ENCODE data around the gene CALCOCO1. TPM values are rescaled to one million over a fixed set of nuclear protein-coding genes. Genes with fewer than 3 reads are reported as not detected.

Gene CALCOCO1
- total RNA-seq, 1 experiment from 2014 or later: 48.0 TPM

- H3K4me3 ChIP-seq (ENCODE audit: low read depth in 2 of 2, low read length in 2 of 2): no peak overlapping the region
- H3K9me3 ChIP-seq (ENCODE audit: control insufficient read depth, insufficient read depth, low read depth, low read length): no peaks in the 10 kb centered on the region
- TF ChIP-seq SIN3A (IDR thresholded peaks at IDR 0.05; ENCODE audit: borderline replicate concordance, insufficient read depth, low read depth, low read length) (no peak), REST (IDR thresholded peaks at IDR 0.05; ENCODE audit: insufficient read depth in 1 of 2, low read depth in 2 of 2, low read length in 1 of 2) (no peak), TCF7L2 (IDR thresholded peaks at IDR 0.05; ENCODE audit: low read depth, low read length) (no peak), CTCF (IDR thresholded peaks at IDR 0.05) (no peak), POLR2AphosphoS5 (IDR thresholded peaks at IDR 0.05; ENCODE audit: low read depth, low read length) (no peak)
- peaks cover 2% of the 10 kb centered on the region; the same call in 1 of the 2 replicates for H3K4me1 ChIP-seq (ENCODE audit: control insufficient read depth, insufficient read depth, low read length)
- ChIA-PET POLR2A (interaction anchor here (0.6 kb wide), 1 partner anchor 28 kb away, joined by 3 read pairs; no protein-coding TSS in a partner anchor), CTCF (no interaction called here)
- in situ Hi-C loops (cut with HindIII; ENCODE audit: low pct_unique_long_range_greater_than_20kb, low sequenced_read_pairs): no loop called here
- intact Hi-C loops (cut with micrococcal nuclease; ENCODE audit: unreplicated experiment): no loop called here
- ATAC-seq: no peak
- no peak for DNase-seq (ENCODE audit: low read depth, low spot score)
- H3K36me3 ChIP-seq (ENCODE audit: control insufficient read depth, insufficient read depth, low read length): no peaks in the 10 kb centered on the region
- no TSS peak for BruUV-seq (replicated peaks)
- no peaks in the 10 kb centered on the region for H3K27me3 ChIP-seq (ENCODE audit: control insufficient read depth, insufficient read depth, low read length)
- H3K27ac ChIP-seq (ENCODE audit: low read length): no peak overlapping the region
These were observed 9.3 kb upstream of the CALCOCO1 start for GRCh38 chr12:53736592-53736991.

GRCh38 chr12:53735556-53735955, 8.3 kb upstream of the CALCOCO1 start:
- DNase-seq (ENCODE audit: low read depth, low spot score) (no peak), ATAC-seq (no peak)
- ChIA-PET POLR2A (interaction anchor here (0.7 kb wide), 1 partner anchor 214 kb away, joined by 5 read pairs; no protein-coding TSS in a partner anchor), CTCF (interaction anchor here (1.2 kb wide), 1 partner anchor 7 kb away, joined by 6 read pairs; no protein-coding TSS in a partner anchor)
- in situ Hi-C loops (cut with HindIII; ENCODE audit: low pct_unique_long_range_greater_than_20kb, low sequenced_read_pairs): no loop called here
- no peak overlapping the region for H3K4me3 ChIP-seq (ENCODE audit: low read depth in 2 of 2, low read length in 2 of 2)
- no peaks in the 10 kb centered on the region for H3K9me3 ChIP-seq (ENCODE audit: control insufficient read depth, insufficient read depth, low read depth, low read length)
- intact Hi-C loops (cut with micrococcal nuclease; ENCODE audit: unreplicated experiment): no loop called here
- H3K27ac ChIP-seq (ENCODE audit: low read length): no peak overlapping the region
- H3K36me3 ChIP-seq (ENCODE audit: control insufficient read depth, insufficient read depth, low read length): no peaks in the 10 kb centered on the region
- peaks cover 2% of the 10 kb centered on the region; the same call in 1 of the 2 replicates for H3K4me1 ChIP-seq (ENCODE audit: control insufficient read depth, insufficient read depth, low read length)
- BruUV-seq (replicated peaks): no TSS peak
- no peaks in the 10 kb centered on the region for H3K27me3 ChIP-seq (ENCODE audit: control insufficient read depth, insufficient read depth, low read length)
- TF ChIP-seq POLR2AphosphoS5 (IDR thresholded peaks at IDR 0.05; ENCODE audit: low read depth, low read length) (no peak), TCF7L2 (IDR thresholded peaks at IDR 0.05; ENCODE audit: low read depth, low read length) (no peak), REST (IDR thresholded peaks at IDR 0.05; ENCODE audit: insufficient read depth in 1 of 2, low read depth in 2 of 2, low read length in 1 of 2) (no peak), CTCF (IDR thresholded peaks at IDR 0.05) (no peak), SIN3A (IDR thresholded peaks at IDR 0.05; ENCODE audit: borderline replicate concordance, insufficient read depth, low read depth, low read length) (no peak)
